ENCODE results near the gene NELFE. TPM values are rescaled to one million over a fixed set of nuclear protein-coding genes. Genes with fewer than 3 reads are reported as not detected.

Gene NELFE
- total RNA-seq, 2 donors from 2014 or later, result 50.3 to 55.6 TPM

- no peaks in the 10 kb centered on the region for H3K36me3 ChIP-seq
- H3K4me3 ChIP-seq, result no peak overlapping the region
- no peaks in the 10 kb centered on the region for H3K27me3 ChIP-seq
- H3K9ac ChIP-seq (ENCODE audit: low read depth in 2 of 2, low read length in 2 of 2), result no peak overlapping the region
- no peak for TF ChIP-seq CTCF (IDR thresholded peaks at IDR 0.05)
- DNase-seq, result no peak
- no peak overlapping the region for H3K27ac ChIP-seq
- intact Hi-C loops (cut with DNase I), result no loop called here
- peaks cover 4% of the 10 kb centered on the region for H3K4me1 ChIP-seq
- H3K9me3 ChIP-seq, result no peaks in the 10 kb centered on the region
These were observed 11.2 kb upstream of the NELFE start for GRCh38 chr6:31969712-31970603.

GRCh38 chr6:31968791-31969711, 10.3 kb upstream of the NELFE start:
- no peak for DNase-seq
- Histone ChIP-seq H3K27me3 (no peaks in the 10 kb centered on the region), H3K4me3 (no peak overlapping the region), H3K9ac (ENCODE audit: low read depth in 2 of 2, low read length in 2 of 2) (no peak overlapping the region), H3K9me3 (no peaks in the 10 kb centered on the region), H3K36me3 (peaks cover under 1% of the 10 kb centered on the region), H3K4me1 (peaks cover 4% of the 10 kb centered on the region), H3K27ac (no peak overlapping the region)
- intact Hi-C loops (cut with DNase I), result no loop called here
- TF ChIP-seq CTCF (IDR thresholded peaks at IDR 0.05), result no peak

- H3K4me1 ChIP-seq, result peaks cover 4% of the 10 kb centered on the region
- H3K36me3 ChIP-seq, result peaks cover 4% of the 10 kb centered on the region
- no peak for TF ChIP-seq CTCF (IDR thresholded peaks at IDR 0.05)
- no peak overlapping the region for H3K9ac ChIP-seq (ENCODE audit: low read depth in 2 of 2, low read length in 2 of 2)
- no peaks in the 10 kb centered on the region for H3K9me3 ChIP-seq
- no peaks in the 10 kb centered on the region for H3K27me3 ChIP-seq
- H3K4me3 ChIP-seq, result no peak overlapping the region
- intact Hi-C loops (cut with DNase I), result no loop called here
- H3K27ac ChIP-seq, result no peak overlapping the region
- DNase-seq, result no peak
These were observed 9.6 kb upstream of the NELFE start for GRCh38 chr6:31968326-31968725.

- intact Hi-C loops (cut with DNase I), result no loop called here
- H3K9ac ChIP-seq (ENCODE audit: low read depth in 2 of 2, low read length in 2 of 2), result no peak overlapping the region
- no peak for TF ChIP-seq CTCF (IDR thresholded peaks at IDR 0.05)
- DNase-seq, result no peak
- H3K27ac ChIP-seq, result no peak overlapping the region
- H3K4me3 ChIP-seq, result no peak overlapping the region
- peaks cover 1% of the 10 kb centered on the region for H3K4me1 ChIP-seq
- no peaks in the 10 kb centered on the region for H3K9me3 ChIP-seq
- no peaks in the 10 kb centered on the region for H3K27me3 ChIP-seq
- peaks cover 4% of the 10 kb centered on the region for H3K36me3 ChIP-seq
These were observed 9.2 kb upstream of the NELFE start for GRCh38 chr6:31967926-31968320.
